GM10248 (cell line): Measurements from ENCODE around the gene SMOC1.

ENCODE experiments used
- CTCF ChIA-PET: fragments of 300-600 bp; sonication (Branson Sonifier 250); formaldehyde crosslinking; extraction: SDS; loops from one replicate; lab custom pipeline; 2021; ENCODE audit warnings: antibody characterized with exemption; lab: Yijun Ruan, JAX
- POLR2A ChIA-PET: fragments of 350-650 bp; sonication (Branson Sonifier 250); formaldehyde crosslinking; extraction: SDS; loops from one replicate; lab custom pipeline; 2020; ENCODE audit warnings: antibody characterized with exemption; lab: Yijun Ruan, JAX
- DNase-seq: peaks from one replicate; pipeline ENCODE4 v3.0.0; 2012; ENCODE audit errors: extremely low spot score
- CTCF ChIP-seq: IDR thresholded peaks from 2 replicates; pipeline ENCODE4 v1.5.1; 2012; ENCODE audit warnings: mild to moderate bottlenecking, low read depth; ENCODE audit errors: extremely low read depth, missing control alignments, control extremely low read depth

The SMOC1 gene

GRCh38 chr14:69951935-69952334 is 72.7 kb downstream of the SMOC1 start:
- CTCF ChIA-PET = no interaction called here
- POLR2A ChIA-PET = no interaction called here
- TF ChIP-seq CTCF = no peak
- no peak for DNase-seq

DNA sequence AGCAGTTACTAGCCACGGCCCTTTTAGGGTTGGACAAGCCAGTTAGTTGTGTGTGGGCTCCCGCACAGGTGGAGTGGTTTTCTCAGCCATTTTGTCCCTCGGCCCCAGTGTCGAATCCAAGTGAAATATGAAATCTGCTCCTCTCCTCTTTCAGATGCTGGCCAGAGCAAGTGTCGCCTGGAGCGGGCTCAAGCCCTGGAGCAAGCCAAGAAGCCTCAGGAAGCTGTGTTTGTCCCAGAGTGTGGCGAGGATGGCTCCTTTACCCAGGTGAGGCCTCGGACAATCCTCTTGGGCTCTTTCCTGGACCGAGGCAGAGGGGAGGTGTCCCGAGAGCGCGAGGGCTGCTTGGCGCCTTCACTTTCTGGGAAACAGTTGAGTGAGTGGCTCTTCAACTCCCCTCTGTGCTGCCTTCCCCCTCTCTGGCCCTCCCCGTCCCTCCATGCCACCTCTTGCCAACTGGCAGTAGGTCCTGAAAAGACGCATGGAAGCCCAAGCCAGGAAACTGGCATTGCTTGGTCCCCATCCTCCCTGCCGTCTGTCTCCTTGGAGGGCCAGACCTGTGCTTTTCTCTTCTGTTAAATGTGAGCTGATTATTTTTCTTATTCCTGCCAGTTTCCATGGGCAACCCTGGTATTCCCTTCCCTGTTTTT is 74.2 kb downstream of the SMOC1 start:
- POLR2A ChIA-PET = no interaction called here

DNA sequence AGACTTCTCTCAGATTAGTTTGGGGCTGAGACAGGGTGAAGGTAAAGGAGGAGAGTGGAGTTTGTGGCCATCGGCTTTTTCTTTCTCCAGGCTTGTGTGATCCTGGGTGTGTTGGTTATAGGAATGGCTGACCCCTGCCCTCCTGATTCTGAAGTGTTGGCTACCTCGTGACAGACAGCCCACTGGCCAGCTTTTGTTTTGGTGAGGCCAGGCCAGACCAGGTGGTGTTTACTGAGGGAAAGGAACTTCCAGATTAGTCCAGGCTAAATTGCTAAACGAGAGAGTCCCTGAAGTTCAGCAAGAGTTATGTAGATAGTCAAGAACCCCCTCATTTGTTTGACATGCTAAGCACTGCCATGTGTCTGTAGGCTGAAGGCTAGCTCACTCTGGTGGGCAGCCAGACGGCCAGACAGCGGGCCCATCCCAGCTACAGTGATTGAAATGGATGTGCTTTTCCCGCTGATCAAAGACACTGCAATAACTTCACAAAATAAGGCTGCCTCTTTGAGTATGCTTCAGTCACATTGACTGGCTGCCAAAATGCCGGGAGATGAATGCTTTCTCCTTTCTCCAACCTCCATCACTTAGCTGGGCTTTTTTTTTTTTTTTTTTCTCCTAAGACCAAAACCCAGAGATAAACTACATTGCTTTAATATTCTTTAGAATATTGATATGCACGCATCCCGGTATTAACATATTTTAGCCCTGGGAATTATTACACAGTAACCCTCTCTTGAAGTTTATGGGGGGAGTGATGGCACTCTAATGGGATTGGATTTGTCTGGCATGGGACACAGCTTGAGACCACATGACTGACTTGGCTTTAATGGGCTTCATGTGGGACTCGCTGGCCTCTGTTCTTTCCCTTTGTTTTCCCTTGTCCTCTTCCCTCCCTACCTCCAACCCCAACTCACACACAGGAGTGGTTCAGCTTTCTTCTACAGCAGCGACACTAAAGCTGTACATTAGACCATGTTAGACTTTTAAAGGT is 76.9 kb downstream of the SMOC1 start:
- ChIA-PET CTCF (interaction anchor here (1.1 to 3.4 kb wide), 4 partner anchors 11 to 72 kb away, joined by 3 to 10 read pairs (median 4); no protein-coding TSS in a partner anchor), POLR2A (no interaction called here)
- no peak for DNase-seq
- no peak for TF ChIP-seq CTCF

More for the DNA sequence above, 74.2 kb downstream of the SMOC1 start:
- CTCF ChIA-PET = interaction anchor here (0.7 kb wide), 1 partner anchor 8 kb away, joined by 3 read pairs; no protein-coding TSS in a partner anchor
- no peak for DNase-seq
- TF ChIP-seq CTCF = no peak

GRCh38 chr14:69956970-69957369 is 77.8 kb downstream of the SMOC1 start:
- POLR2A ChIA-PET = no interaction called here
- no peak for DNase-seq
- CTCF ChIA-PET = interaction anchor here (0.9 to 3.4 kb wide), 4 partner anchors 12 to 72 kb away, joined by 4 to 10 read pairs (median 4); no protein-coding TSS in a partner anchor
- TF ChIP-seq CTCF = no peak

DNA sequence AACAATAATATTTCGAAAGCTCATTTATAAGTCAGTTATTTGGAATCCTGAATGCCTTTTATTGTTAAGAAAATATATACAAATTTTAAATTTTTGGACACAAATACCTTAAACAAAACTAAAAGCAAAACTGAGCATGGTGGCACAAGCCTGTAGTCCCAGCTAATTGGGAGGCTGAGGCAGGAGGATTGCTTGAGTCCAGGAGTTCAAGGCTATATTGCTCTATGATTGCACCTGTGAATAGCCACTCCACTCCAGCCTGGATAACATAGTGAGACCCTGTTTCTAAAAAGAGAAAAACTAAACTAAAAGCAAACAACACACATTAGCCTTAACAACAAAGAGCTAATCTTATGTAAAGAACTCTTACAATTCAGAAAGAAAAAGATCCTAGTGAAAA is 78.8 kb downstream of the SMOC1 start:
- DNase-seq = no peak
- ChIA-PET CTCF (interaction anchor here (0.7 to 3.4 kb wide), 6 partner anchors 10 to 56 kb away, joined by 3 to 10 read pairs (median 4); no protein-coding TSS in a partner anchor), POLR2A (no interaction called here)
- TF ChIP-seq CTCF = no peak

GRCh38 chr14:69959136-69959535 is 79.9 kb downstream of the SMOC1 start:
- DNase-seq = no peak
- POLR2A ChIA-PET = no interaction called here
- CTCF ChIA-PET = interaction anchor here (1.3 to 3.4 kb wide), 4 partner anchors 9 to 55 kb away, joined by 3 to 10 read pairs (median 6); no protein-coding TSS in a partner anchor
- TF ChIP-seq CTCF = no peak
